ENCODE measurements around the gene DLGAP1.
A peak's percentile ranks its signal among the peaks of the same experiment; 100 is the strongest.

DLGAP1 gene

GRCh38 chr18:3710712-3711301, 744.3 kb downstream of the DLGAP1 start (continued):
- TF ChIP-seq ZFP37 (tag by site-specific recombination; IDR thresholded peaks at IDR 0.05) (0 out of 2 replicates have a peak, but pooled peaks have one; percentile 39), ZFP41 (tag by site-specific recombination; IDR thresholded peaks at IDR 0.05; ENCODE audit: borderline replicate concordance) (no peak), ZNF138 (tag by site-specific recombination; IDR thresholded peaks at IDR 0.05; ENCODE audit: borderline replicate concordance) (no peak), ZNF585B (tag by site-specific recombination; IDR thresholded peaks at IDR 0.05) (no peak), ZBTB48 (tag by site-specific recombination; IDR thresholded peaks at IDR 0.05) (peak; percentile 57), HOXC10 (CRISPR knock-in tag; IDR thresholded peaks at IDR 0.05) (no peak), ZSCAN18 (tag by site-specific recombination; IDR thresholded peaks at IDR 0.05) (no peak), ZNF24 (tag by site-specific recombination; IDR thresholded peaks at IDR 0.05) (no peak), ZNF121 (tag by site-specific recombination; IDR thresholded peaks at IDR 0.05) (no peak), ZNF37A (tag by site-specific recombination; IDR thresholded peaks at IDR 0.05) (no peak), ZNF658 (tag by site-specific recombination; IDR thresholded peaks at IDR 0.05) (no peak), ZNF146 (tag by site-specific recombination; IDR thresholded peaks at IDR 0.05) (no peak), ZNF140 (tag by site-specific recombination; IDR thresholded peaks at IDR 0.05) (no peak), CTCF (tag by site-specific recombination; IDR thresholded peaks at IDR 0.05) (0 out of 2 replicates have a peak, but pooled peaks have one; percentile 7), SCRT2 (tag by site-specific recombination; IDR thresholded peaks at IDR 0.05) (peak; percentile 54; the same call in 1 of the 2 replicates), ZFHX2 (tag by site-specific recombination; conservative IDR thresholded peaks at IDR 0.05) (peak; percentile 56), ZNF776 (tag by site-specific recombination; IDR thresholded peaks at IDR 0.05; ENCODE audit: borderline replicate concordance) (no peak), ZNF155 (tag by site-specific recombination; IDR thresholded peaks at IDR 0.05) (no peak), ZNF404 (tag by site-specific recombination; IDR thresholded peaks at IDR 0.05) (no peak), ZBTB20 (tag by site-specific recombination; IDR thresholded peaks at IDR 0.05) (0 out of 2 replicates have a peak, but pooled peaks have one; percentile 25), ZNF785 (tag by site-specific recombination; IDR thresholded peaks at IDR 0.05) (no peak), ZNF843 (tag by site-specific recombination; IDR thresholded peaks at IDR 0.05) (peak; percentile 64), ZNF133 (tag by site-specific recombination; IDR thresholded peaks at IDR 0.05) (no peak), SP7 (tag by site-specific recombination; IDR thresholded peaks at IDR 0.05) (0 out of 2 replicates have a peak, but pooled peaks have one; percentile 17), ZFP69B (tag by site-specific recombination; IDR thresholded peaks at IDR 0.05) (no peak), GLIS1 (tag by site-specific recombination; IDR thresholded peaks at IDR 0.05) (0 out of 2 replicates have a peak, but pooled peaks have one; percentile 32), AEBP2 (tag by site-specific recombination; IDR thresholded peaks at IDR 0.05; ENCODE audit: borderline replicate concordance) (no peak), ZNF473 (tag by site-specific recombination; IDR thresholded peaks at IDR 0.05) (no peak)
